HG03039 (cell line): ENCODE measurements around the gene BCL7C.
"Not testable (repeated sequence)": the region's sequence is repeated elsewhere in the genome, so short reads cannot be mapped to it uniquely, and the experiment has no call there.

Experiments used
- ATAC-seq: cut with Tn5 transposase; IDR thresholded peaks from one replicate; pipeline ENCODE4 v1.9.1; 2021; ENCODE audit warnings: mild to moderate bottlenecking, moderate library complexity; ENCODE audit not compliant: unreplicated experiment

The BCL7C gene

GRCh38 chr16:30870904-30871303, 23.0 kb downstream of the BCL7C start:
- no peak for ATAC-seq

GRCh38 chr16:30867747-30868146, 26.1 kb downstream of the BCL7C start:
- ATAC-seq, result no peak

- ATAC-seq, result no peak
Measured at GRCh38 chr16:30866031-30866430, 27.8 kb downstream of the BCL7C start.

GRCh38 chr16:30863178-30863577, 30.7 kb downstream of the BCL7C start:
- ATAC-seq, result not testable (repeated sequence)

GRCh38 chr16:30860729-30861128, 33.1 kb downstream of the BCL7C start:
- ATAC-seq, result not testable (repeated sequence)

GRCh38 chr16:30858829-30859423, 35.0 kb downstream of the BCL7C start:
- ATAC-seq, result no peak

GRCh38 chr16:30858111-30858495, 35.8 kb downstream of the BCL7C start:
- no peak for ATAC-seq

- ATAC-seq, result no peak
Measured at GRCh38 chr16:30853758-30854157, 40.1 kb downstream of the BCL7C start.

GRCh38 chr16:30850246-30850645, 43.6 kb downstream of the BCL7C start:
- no peak for ATAC-seq

GRCh38 chr16:30846649-30847402, 47.1 kb downstream of the BCL7C start:
- ATAC-seq, result no peak

GRCh38 chr16:30844671-30845449, 49.0 kb downstream of the BCL7C start:
- no peak for ATAC-seq

- no peak for ATAC-seq
Measured at GRCh38 chr16:30844346-30844670, 49.6 kb downstream of the BCL7C start.

- no peak for ATAC-seq
Measured at GRCh38 chr16:30843501-30843900, 50.4 kb downstream of the BCL7C start.

GRCh38 chr16:30842971-30843370, 50.9 kb downstream of the BCL7C start:
- ATAC-seq, result no peak

GRCh38 chr16:30841332-30841731, 52.5 kb downstream of the BCL7C start:
- no peak for ATAC-seq

- ATAC-seq, result no peak
Measured at GRCh38 chr16:30840611-30841010, 53.3 kb downstream of the BCL7C start.

GRCh38 chr16:30839523-30840227, 54.2 kb downstream of the BCL7C start:
- ATAC-seq, result no peak

- no peak for ATAC-seq
Measured at GRCh38 chr16:30838876-30839471, 54.9 kb downstream of the BCL7C start.

- no peak for ATAC-seq
Measured at GRCh38 chr16:30837904-30838303, 56.0 kb downstream of the BCL7C start.
